ENCODE measurements around the gene PTPRM.
A peak's percentile ranks its signal among the peaks of the same experiment; 100 is the strongest.

The PTPRM gene

DNA sequence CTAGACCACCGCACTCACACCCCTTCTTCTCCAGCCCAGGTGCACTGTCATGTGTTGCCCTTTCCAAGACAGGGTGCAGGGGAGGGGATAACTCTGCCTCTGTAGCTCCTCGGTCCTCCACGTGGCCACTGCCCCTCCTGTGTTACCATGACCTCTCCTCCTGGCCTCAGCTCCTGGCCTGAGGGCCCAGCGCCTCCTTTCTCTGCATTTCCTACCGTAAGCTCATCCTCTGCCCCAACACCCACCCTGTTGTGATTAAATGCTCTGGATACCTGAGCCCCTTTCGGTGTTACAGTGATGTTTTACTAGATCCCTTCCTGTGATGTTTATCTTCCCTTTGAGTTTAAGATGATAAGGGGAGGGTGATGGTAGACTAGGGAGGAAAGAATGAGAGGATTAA, 242.3 kb downstream of the PTPRM start:
- DNase-seq (ENCODE audit: low read depth) = no peak

- DNase-seq (ENCODE audit: low read depth) = no peak
These were observed 242.9 kb downstream of the PTPRM start for GRCh38 chr18:7809978-7810377.

DNA sequence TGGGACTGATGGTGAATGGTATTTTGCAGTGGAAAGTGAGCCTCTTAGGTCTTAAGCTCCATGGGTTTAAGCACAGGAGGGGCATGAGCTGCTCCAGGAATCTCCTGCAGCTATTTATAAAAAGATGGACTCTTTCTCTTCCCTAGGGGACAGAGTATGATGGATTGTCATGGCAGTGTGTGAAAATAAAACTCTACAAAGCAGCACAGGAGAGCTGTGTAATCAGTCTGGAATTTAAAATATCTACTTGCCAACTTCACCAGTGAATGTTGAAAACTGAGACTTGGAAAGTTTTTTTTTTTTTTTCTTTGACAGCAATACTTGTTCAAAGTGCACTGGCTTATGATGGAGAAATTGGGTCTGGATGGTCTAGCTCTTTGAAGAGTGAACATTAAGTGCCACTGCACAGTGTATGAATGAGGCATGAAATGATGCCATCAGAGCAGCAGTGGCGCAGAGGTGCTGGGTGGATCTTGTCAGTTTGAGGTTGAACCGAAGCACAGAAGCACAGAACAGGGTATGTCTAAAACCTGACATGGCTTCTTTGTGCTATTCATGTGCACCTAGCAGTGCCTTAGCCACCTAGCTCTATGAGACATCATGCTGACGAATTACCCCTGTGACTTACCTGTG, 245.4 kb downstream of the PTPRM start:
- peak; percentile 75 for DNase-seq (ENCODE audit: low read depth)

- no peak for DNase-seq (ENCODE audit: low read depth)
These were observed 246.0 kb downstream of the PTPRM start for GRCh38 chr18:7813131-7813530.

DNA sequence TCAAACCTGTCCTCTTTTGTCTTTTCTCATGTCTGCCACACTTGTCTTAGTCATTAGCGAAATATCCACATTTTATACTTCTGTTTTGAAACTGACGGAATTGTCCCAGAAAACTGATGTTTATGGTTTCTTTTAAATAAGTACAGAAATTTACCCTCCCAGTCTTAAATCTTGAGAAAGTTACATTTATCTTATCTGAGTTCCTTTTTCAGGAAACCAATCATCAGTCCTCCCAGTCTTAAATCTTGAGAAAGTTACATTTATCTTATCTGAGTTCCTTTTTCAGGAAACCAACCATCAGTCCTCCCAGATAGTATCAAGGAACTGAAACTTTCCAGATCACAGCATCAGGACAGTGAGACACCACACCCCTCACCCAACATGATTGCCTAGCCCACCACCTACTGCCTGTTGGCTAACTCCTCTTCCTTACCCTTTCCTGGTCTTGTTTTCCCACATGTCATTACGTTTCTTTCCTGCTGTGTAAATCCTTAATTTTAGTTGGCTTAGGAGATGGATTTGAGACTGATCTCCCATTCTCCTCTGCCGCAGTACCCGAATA, 247.7 kb downstream of the PTPRM start:
- no peak for DNase-seq (ENCODE audit: low read depth)

DNA sequence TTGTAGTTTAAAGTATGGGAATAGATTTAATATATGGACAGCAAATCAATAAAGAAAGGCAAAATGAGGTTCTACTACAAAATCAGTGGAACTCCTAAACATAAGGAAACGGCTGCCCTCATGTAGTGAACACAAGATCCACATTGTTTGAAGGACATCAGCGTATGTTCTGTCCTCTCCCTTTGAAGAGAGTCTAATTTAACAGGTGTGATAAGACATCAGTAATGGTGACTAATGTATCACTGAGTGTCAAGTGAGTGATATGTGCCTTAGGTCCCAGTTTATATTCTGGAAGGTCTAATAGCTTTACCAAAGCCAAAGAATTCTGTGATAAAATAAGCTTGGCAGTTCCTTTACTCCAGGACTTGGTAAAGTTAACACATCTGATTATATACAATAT, 248.7 kb downstream of the PTPRM start:
- no peak for DNase-seq (ENCODE audit: low read depth)

- no peak for DNase-seq (ENCODE audit: low read depth)
These were observed 250.6 kb downstream of the PTPRM start for GRCh38 chr18:7817575-7818230.

DNA sequence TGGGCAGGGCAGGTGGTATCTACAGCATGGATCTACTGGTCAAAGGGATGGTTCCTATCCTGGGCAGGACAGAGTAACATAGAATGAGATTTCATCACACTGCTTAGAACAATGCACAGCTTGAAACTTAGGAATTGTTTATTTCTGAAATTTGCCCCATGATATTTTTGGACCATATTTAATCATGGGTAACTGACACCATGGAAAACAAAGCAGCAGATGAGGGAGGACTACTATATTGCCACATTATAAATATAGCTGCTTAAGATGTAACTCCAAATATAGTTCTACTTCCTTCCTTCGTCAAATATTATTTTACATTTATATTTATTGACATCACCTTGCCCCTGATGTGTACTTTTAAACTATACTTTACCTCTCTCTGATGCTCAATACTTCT, 254.7 kb downstream of the PTPRM start:
- DNase-seq (ENCODE audit: low read depth) = no peak

DNA sequence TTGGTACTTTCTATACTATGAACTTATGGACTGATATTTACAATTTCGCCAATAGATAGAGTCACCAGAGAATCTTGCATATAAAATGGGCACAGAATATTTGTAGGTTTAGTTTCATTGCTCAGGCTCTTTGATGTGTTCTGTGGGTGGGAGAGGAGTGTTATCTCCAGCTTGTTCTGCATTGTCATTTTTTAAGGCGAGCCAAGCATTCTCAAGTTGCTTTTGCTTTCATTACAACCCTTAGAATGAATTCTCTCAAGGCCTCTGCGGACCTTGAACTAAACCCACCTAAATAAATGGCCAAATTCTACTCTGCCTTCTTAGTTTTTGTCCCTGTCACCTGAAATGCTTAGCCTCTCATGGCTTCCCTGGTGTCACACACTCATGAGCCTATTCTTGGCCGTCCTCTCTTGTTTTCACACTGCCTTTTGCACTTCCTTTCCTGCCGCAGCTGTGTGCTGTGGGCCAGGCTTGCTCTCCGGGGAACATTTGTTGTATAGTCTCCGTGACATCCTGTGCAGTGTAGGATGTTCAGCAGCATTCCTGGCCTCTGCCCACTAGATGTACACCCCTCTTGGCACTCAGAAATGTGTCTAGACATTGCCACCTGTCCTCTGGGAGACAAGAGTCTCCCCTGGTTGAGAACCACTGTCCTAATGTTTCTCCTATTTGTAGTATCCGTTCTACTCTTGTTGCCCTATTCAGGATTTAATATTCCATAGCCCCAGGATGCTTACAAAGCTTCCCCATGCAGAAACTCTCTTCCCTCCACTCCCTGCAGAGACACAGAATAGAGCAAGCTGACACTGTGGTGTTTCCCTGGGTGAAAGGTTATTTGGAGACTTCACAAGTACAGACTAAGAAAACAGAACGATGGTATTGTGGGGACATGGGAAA, 255.6 kb downstream of the PTPRM start:
- no peak for DNase-seq (ENCODE audit: low read depth)

- no peak for DNase-seq (ENCODE audit: low read depth)
These were observed 257.9 kb downstream of the PTPRM start for GRCh38 chr18:7824970-7825369.

DNA sequence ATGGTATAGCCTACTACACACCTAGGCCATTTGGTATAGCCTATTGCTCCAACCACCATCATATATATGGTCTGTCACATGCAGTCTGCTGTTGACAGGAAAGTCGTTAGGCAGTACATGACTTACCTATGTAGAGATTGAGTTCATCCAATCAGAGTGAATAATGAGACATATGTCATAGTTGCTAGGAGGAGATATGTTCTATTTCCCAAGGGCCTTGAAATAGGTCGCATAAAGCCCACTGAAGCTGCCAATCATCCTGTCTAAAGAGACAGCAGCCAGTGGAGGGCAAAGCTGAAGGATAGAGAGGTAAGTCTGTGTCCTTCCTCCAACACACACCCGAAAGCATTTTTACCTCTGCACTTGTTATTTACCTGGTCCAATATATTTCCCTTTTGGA, 263.4 kb downstream of the PTPRM start:
- no peak for DNase-seq (ENCODE audit: low read depth)

DNA sequence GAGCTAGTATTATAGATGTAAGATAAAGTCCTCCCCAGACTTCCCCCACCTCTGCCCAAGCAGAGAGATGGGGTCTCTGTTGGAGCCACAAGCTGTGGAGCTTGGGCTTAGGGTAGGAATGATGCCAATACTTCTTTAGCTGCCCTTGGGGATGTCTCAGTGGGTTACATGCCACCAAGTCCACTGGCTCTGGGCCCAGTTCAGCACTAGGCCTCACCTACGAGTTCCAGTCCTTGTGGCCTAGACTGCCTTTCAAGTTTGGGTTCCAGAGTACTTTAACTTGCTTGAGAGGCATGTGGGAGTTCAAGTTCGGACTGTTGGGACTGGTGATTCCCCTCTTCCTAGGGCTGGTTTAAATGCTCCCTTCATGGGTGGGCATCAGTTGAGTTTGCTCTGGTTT, 272.4 kb downstream of the PTPRM start:
- no peak for DNase-seq (ENCODE audit: low read depth)

DNA sequence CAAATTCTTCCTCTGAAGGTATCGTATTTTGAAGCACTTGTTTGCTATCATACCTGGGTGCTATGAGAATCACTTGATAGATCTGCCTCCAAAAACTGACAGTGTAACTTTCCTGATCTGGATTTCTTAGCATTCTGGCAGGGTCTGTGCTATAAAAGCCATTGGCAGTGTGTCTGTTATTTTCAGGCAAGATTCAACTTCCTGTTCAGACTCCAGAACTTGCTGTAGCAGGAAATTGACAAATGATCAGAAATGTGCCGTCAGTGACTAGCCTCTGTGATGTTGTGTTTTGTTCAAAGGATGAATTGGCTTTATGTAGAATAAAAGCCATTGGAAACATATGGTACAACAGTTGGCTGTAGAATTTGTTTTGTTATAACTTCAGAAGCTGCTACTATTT, 273.3 kb downstream of the PTPRM start:
- no peak for DNase-seq (ENCODE audit: low read depth)

DNA sequence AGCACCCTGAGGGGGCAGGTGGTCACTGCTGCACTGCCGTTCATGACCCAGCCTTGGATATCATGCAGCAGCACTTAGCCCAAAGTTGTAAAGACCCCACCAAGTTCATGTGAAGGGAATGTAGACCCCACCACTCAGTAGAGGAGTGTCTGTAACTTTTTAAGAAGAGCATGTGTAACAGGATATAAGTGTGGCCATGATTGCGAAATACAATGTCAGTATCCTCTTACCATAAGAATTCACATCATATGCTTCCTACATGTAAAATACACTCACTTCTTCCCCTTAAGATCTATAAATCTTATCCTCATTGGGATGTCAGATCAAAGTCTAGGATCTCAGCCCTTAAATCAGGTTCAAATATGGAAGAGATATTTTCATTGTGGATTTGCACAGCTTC, 276.9 kb downstream of the PTPRM start:
- no peak for DNase-seq (ENCODE audit: low read depth)

GRCh38 chr18:7844418-7844817, 277.3 kb downstream of the PTPRM start:
- DNase-seq (ENCODE audit: low read depth) = no peak

- no peak for DNase-seq (ENCODE audit: low read depth)
These were observed 279.2 kb downstream of the PTPRM start for GRCh38 chr18:7846335-7846734.

DNA sequence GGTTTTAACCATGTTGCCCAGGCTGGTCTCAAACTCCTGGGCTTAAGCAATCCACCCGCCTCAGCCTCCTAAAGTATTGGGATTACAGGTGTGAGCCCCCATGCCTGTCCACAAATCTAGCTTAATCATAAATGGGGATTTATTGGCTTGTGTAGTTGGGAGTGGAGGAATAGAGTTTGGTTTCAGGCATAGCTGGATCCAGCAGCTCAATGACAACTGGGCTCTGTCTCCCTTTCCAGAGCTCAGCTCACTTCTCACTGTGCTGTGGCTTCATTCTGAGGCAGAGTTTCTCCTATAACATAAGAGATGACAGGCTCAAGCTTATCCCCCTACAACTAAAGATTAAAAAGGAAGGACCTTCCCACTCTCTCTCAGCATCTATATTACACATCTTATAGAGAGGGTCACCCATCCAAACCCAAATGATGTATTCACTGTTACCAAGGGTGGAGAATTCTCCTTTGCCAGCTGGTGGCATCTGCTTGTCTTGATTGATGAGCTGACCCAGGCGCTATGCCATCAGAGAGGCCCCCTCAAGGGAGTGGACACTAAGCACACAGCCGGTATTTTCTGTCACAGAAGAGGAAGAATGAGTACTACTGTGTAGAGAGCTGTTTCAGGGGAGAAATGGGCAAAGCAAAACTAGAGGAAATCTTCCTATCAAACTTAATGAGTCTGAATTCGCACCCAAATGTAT, 280.4 kb downstream of the PTPRM start:
- DNase-seq (ENCODE audit: low read depth) = no peak

- DNase-seq (ENCODE audit: low read depth) = no peak
These were observed 280.9 kb downstream of the PTPRM start for GRCh38 chr18:7848054-7848412.

GRCh38 chr18:7850446-7850845, 283.3 kb downstream of the PTPRM start:
- DNase-seq (ENCODE audit: low read depth) = no peak

DNA sequence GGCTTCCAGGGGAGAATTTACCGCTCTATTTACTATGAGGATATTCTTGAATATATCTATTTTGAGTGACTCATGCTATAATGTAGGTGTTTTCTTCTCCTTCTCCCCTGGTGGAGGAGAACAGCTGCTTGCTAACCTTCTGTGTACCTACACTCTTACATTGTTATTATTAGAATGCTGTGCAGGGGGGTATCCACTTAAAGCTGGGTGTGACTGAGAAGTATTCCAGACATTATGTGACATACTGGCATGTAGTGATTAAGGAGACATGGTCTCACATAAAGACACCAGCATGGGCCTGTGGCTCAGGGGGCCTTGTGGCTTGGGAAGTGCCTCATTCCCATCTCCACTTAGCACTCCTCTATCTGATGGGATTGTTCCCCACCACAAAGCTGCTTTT, 287.9 kb downstream of the PTPRM start:
- no peak for DNase-seq (ENCODE audit: low read depth)

GRCh38 chr18:7855671-7856070, 288.6 kb downstream of the PTPRM start:
- DNase-seq (ENCODE audit: low read depth) = no peak

DNA sequence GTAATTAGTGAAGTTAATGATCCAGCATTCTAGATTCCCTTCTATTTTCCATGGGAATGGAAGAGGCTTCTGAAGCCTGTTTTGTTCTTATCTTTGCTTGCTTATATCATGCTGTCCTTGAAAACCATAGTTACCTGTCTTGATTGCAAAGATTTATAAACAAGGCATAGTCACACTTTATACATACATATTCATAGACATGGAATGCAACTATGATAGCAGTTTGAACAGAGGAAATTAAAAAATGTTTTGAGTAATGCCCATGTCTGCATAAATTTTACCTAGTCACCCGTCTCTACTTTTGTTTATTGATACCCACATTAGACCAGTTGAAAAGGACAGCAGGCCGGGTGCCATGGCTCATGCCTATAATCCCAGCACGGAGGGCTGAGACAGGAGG, 289.0 kb downstream of the PTPRM start:
- no peak for DNase-seq (ENCODE audit: low read depth)
